IPS DF 6.9 (cell line): Measurements from ENCODE around the gene TGFBR1.

Source experiments
- DNase-seq: peaks from one replicate; pipeline ENCODE4 v3.0.0-alpha.2; 2013; ENCODE audit warnings: low read depth, low spot score
- H3K27ac ChIP-seq: one replicate; pipeline ENCODE4 v1.5.1; 2013; ENCODE audit warnings: low read length, control low read depth
- H3K27me3 ChIP-seq: 2 replicates; pipeline ENCODE4 v1.6.1; 2013; ENCODE audit warnings: mild to moderate bottlenecking, low read length; ENCODE audit not compliant: control insufficient read depth, insufficient read depth
- H3K36me3 ChIP-seq: 2 replicates; pipeline ENCODE4 v1.6.1; 2013; ENCODE audit warnings: low read length; ENCODE audit not compliant: control insufficient read depth, insufficient read depth
- H3K4me1 ChIP-seq: 2 replicates; pipeline ENCODE4 v1.6.1; 2013; ENCODE audit warnings: low read length; ENCODE audit not compliant: control insufficient read depth, insufficient read depth
- H3K4me3 ChIP-seq: 2 replicates; pipeline ENCODE4 v1.5.1; 2013; ENCODE audit warnings: mild to moderate bottlenecking, low read length
- H3K9me3 ChIP-seq: 2 replicates; pipeline ENCODE4 v1.6.1; 2013; ENCODE audit warnings: low read length, inconsistent platforms; ENCODE audit not compliant: control insufficient read depth, insufficient read depth
- WGBS: extraction: QIAGEN DNeasy Blood & Tissue Kit; methylation state at CpG from one replicate; pipeline ENCODE4 v1.1.7; 2013; ENCODE audit warnings: mixed read lengths, missing lambda C conversion rate; ENCODE audit not compliant: insufficient read length, insufficient coverage; 5-methylcytosine and 5-hydroxymethylcytosine counted together

The TGFBR1 gene

DNA sequence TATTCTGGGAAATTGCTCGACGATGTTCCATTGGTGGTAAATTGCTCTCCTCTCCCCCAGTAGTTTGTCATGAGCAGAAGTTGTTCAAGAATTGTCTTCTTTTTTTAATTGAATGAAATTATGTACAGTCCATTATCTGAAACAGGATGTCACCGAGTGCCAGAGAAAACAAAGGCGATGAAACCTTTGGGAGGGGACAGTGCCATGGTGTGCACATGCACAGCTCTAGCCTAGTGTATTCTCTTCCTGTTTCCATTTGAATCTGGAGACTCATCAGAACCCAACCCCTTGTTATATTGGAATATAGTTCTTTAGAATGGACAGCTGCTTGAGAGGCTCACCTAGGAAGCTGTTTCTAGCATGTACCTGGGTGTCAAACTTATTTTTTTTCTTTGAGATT is 41.7 kb downstream of the TGFBR1 start:
- Histone ChIP-seq H3K4me3 (no peak overlapping the region), H3K9me3 (no peaks in the 10 kb centered on the region), H3K4me1 (no peaks in the 10 kb centered on the region), H3K27me3 (no peaks in the 10 kb centered on the region), H3K27ac (no peak overlapping the region), H3K36me3 (peaks cover 4% of the 10 kb centered on the region; the same call in 1 of the 2 replicates)
- WGBS = no CpG with 5 or more reads among the region's 4 CpGs
- DNase-seq = no peak

DNA sequence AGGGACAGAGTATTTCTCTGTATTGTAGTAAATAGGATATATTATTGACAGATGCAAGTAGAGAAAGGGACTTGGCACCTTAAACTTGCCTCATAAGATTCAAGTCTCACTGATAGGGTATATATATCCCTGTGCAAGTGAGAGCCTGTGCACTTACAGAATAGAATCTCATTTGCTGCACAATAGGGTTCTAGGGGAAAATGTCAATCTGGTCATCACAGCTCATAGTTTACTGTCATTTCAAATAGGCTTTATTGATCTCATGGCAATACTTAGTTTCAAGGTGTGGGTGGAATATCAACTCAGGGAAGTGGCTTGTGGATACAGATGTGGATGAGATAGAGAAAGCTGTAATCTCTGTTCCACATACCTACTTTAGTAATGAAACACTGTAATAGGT is 42.3 kb downstream of the TGFBR1 start:
- no peak for DNase-seq
- Histone ChIP-seq H3K4me3 (no peak overlapping the region), H3K36me3 (peaks cover 4% of the 10 kb centered on the region; the same call in 1 of the 2 replicates), H3K9me3 (no peaks in the 10 kb centered on the region), H3K4me1 (no peaks in the 10 kb centered on the region), H3K27ac (no peak overlapping the region), H3K27me3 (no peaks in the 10 kb centered on the region)

DNA sequence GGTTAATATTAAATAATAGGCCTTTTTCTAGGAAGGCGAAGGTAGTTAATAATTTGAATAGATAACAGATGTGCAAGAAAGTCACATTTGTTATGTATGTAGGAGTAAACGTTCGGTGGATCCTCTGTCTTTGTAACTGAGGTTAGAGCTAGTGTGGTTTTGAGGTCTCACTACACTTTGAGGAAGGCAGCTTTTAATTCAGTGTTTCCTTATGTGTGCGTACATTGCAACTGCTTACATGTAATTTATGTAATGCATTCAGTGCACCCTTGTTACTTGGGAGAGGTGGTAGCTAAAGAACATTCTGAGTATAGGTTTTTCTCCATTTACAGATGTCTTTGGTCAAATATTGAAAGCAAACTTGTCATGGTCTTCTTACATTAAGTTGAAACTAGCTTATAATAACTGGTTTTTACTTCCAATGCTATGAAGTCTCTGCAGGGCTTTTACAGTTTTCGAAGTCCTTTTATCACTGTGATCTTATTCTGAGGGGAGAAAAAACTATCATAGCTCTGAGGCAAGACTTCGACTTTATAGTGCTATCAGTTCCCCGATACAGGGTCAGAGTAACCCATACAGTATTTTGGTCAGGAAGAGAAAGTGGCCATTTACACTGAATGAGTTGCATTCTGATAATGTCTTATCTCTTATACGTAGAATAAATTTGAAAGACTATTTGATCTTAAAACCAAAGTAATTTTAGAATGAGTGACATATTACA is 45.7 kb downstream of the TGFBR1 start:
- H3K36me3 ChIP-seq = peaks cover 4% of the 10 kb centered on the region; the same call in 1 of the 2 replicates
- H3K4me3 ChIP-seq = no peak overlapping the region
- DNase-seq = no peak
- H3K4me1 ChIP-seq = no peaks in the 10 kb centered on the region
- H3K9me3 ChIP-seq = no peaks in the 10 kb centered on the region
- 100% methylated on average over 3 of the region's 8 CpGs for WGBS
- no peak overlapping the region for H3K27ac ChIP-seq
- H3K27me3 ChIP-seq = no peaks in the 10 kb centered on the region

DNA sequence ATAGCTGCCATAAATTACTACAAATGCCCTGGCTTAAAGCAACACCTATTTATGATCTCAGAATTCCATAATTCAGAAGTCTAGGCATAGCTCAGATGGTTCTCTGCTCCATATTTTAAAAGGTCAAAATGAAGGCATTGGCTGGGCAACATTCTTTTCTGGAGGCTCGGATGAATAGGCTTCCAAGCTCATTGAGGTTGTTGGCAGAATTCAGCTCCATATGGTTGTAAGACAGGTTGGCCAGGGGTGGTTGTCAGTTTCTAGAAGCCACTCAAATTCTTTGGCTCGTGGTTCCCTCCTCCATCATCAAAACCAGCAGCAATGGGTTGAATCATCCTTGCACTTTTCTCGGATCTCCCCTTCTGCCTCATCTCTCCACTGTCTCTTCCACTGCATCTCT is 49.4 kb downstream of the TGFBR1 start:
- DNase-seq = no peak
- WGBS = no CpG with 5 or more reads among the region's 3 CpGs
- H3K4me1 ChIP-seq = peaks cover 1% of the 10 kb centered on the region; the same call in 1 of the 2 replicates
- H3K4me3 ChIP-seq = no peak overlapping the region
- no peak overlapping the region for H3K27ac ChIP-seq
- no peaks in the 10 kb centered on the region for H3K9me3 ChIP-seq
- no peaks in the 10 kb centered on the region for H3K36me3 ChIP-seq
- H3K27me3 ChIP-seq = no peaks in the 10 kb centered on the region

DNA sequence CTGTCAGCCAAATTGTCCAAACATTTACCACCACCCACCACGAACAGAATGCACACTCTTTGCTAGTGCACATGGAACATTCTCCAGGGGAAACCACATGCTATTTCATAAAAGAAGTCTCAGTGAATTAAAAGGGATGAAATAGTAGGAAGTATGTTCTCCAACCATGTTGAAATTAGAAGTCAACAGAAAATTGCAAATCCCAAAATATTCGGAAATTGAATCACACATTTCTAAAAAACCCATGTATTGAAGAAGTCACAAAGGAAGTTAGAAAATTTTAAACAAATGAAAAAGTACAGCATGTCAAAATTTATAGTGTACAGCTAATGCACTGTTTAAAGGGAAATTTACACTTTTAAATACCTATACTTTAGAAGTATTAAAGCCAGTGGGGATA is 50.8 kb downstream of the TGFBR1 start:
- DNase-seq = no peak
- no CpG with 5 or more reads among the region's 2 CpGs for WGBS
- Histone ChIP-seq H3K4me3 (no peak overlapping the region), H3K36me3 (no peaks in the 10 kb centered on the region), H3K27me3 (no peaks in the 10 kb centered on the region), H3K9me3 (no peaks in the 10 kb centered on the region), H3K4me1 (peaks cover 5% of the 10 kb centered on the region), H3K27ac (no peak overlapping the region)

DNA sequence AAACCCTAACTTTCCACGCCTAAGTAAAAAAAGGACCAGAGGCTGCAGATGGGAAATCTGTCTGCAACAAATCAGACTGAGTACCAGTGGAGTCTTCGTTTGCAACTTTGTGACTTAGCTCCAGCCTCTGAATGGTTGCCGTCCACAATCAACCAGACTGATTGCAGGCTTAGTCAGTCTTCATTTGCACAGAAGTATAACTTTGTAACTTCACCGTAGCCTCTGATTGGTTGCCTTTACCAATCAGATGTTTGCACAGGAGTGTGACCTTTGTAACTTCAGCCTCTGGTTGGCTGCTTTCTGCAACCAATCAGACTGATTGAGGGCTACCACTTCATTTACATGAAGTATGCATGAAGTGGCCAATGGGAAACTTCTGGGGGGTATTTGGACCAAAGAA is 53.7 kb downstream of the TGFBR1 start:
- no peak for DNase-seq
- Histone ChIP-seq H3K4me3 (no peak overlapping the region), H3K36me3 (no peaks in the 10 kb centered on the region), H3K27ac (no peak overlapping the region), H3K9me3 (no peaks in the 10 kb centered on the region), H3K27me3 (no peaks in the 10 kb centered on the region), H3K4me1 (peaks cover 5% of the 10 kb centered on the region)
- WGBS = no CpG with 5 or more reads among the region's 4 CpGs

DNA sequence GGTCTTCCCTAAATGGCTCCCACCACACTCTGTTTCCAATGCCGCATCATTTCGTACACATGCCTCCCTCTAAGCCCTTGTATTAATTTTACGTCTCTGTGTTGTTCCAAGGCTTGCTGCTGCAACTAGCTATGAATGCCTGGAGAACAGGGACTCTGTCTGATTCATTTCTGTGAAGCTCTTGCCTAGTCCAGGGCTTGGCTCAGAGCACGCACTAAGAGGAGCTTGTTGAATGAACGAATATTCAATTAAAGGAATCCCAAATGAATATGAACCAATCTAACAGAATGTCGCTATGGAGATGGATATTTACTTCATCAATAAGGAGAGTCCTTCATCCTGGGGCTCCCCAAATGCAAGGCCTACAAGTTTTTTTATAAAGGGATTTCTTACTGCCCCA is 55.3 kb downstream of the TGFBR1 start:
- Histone ChIP-seq H3K9me3 (no peaks in the 10 kb centered on the region), H3K4me1 (peaks cover 5% of the 10 kb centered on the region), H3K27me3 (no peaks in the 10 kb centered on the region), H3K27ac (no peak overlapping the region), H3K4me3 (no peak overlapping the region), H3K36me3 (no peaks in the 10 kb centered on the region)
- DNase-seq = no peak
- WGBS = no CpG with 5 or more reads among the region's 6 CpGs

DNA sequence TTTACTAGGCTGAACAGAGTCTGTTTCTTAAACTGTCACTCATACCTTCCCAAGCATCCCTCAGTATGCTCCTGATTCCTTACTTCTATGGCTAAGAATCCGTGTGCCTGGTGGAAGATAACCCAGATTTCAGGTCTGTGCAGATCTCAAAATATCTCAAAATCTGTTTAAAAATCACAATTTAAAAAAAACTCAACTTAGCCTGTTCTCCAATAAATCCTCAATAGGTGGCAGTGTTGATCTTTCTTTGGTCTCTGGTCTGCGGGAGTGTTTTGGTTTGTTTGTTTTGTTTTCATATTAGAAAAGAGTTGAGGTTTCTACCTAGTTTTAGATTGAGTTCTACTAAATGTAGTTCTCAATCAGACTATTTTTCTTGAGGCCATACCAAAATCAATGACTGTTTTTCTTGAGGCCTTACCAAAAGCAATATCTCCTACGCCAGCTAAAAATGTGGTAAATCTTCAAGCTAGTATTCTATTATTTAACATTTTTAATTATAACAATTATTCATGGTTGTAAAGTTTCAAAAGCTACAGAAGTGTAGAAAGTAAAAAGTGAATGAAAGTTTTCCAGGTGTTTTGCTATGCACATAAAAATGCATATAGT is 57.9 kb downstream of the TGFBR1 start:
- no peak overlapping the region for H3K4me3 ChIP-seq
- H3K4me1 ChIP-seq = peaks cover 5% of the 10 kb centered on the region
- no peak for DNase-seq
- H3K27me3 ChIP-seq = no peaks in the 10 kb centered on the region
- no CpG with 5 or more reads among the region's 3 CpGs for WGBS
- H3K27ac ChIP-seq = no peak overlapping the region
- H3K9me3 ChIP-seq = no peaks in the 10 kb centered on the region
- no peaks in the 10 kb centered on the region for H3K36me3 ChIP-seq

DNA sequence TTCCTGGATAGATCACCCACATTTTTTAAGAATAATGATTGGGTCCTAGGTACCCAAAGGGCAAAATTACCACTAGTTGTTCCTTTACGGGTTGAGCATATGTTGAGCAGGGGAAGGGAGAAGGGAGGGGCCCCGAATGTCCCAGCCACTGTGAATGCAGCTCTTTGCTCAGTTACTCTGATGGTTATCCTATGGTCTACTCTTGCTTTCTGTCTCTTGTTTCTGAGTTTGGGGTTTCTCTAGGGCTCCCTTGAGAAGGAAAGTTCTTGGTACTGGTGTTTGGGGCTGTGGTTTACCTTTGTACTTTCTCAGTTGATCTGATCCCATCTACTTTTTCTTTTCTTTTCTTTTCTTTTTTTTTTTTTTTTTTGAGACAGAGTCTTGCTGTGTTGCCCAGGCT is 61.2 kb downstream of the TGFBR1 start:
- no CpG with 5 or more reads among the region's 2 CpGs for WGBS
- H3K9me3 ChIP-seq = no peaks in the 10 kb centered on the region
- no peak overlapping the region for H3K4me3 ChIP-seq
- H3K4me1 ChIP-seq = no peaks in the 10 kb centered on the region; the same call in 1 of the 2 replicates
- H3K36me3 ChIP-seq = no peaks in the 10 kb centered on the region
- no peaks in the 10 kb centered on the region for H3K27me3 ChIP-seq
- DNase-seq = no peak
- no peak overlapping the region for H3K27ac ChIP-seq

DNA sequence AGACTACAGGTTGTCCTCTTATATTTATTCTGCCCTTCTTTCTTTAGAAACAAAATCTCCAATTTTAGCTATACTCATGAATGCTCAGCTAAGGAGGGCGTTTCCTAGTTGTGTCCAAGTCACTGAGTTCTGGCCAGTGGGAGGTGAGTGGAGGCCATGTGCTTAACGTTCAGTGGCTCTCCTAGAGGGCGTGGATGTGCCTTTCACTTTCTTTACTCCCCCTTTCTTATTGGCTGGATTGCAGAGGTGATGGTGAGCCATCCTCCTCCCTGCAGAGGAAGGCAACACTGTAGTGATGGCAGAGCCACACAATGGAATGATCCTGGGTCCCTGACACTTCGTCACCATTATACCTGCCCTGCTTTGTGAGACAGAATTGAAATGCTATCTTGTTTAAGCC is 62.2 kb downstream of the TGFBR1 start:
- Histone ChIP-seq H3K4me1 (no peaks in the 10 kb centered on the region; the same call in 1 of the 2 replicates), H3K4me3 (no peak overlapping the region), H3K27ac (no peak overlapping the region), H3K9me3 (no peaks in the 10 kb centered on the region), H3K36me3 (no peaks in the 10 kb centered on the region), H3K27me3 (no peaks in the 10 kb centered on the region)
- DNase-seq = no peak
- no CpG with 5 or more reads among the region's 4 CpGs for WGBS

DNA sequence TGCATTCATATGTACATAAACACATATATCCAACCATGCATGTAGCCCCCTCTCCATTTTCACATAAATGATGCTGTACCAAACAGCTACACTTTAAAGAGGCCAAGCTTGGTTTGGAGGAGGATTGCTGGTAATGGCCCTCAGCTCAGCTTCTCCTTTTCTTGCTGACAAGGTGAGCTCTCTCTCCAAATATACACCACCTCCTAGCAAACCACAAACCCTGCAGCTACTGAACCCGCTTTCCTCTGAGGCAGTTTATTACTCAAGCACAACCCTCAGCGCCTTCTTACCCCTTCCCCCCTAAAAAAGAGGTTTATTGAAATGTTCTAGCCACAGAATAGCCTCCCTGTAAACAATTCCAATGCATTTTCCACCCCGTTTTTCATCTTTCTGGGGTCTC is 62.8 kb downstream of the TGFBR1 start:
- Histone ChIP-seq H3K4me3 (no peak overlapping the region), H3K27me3 (no peaks in the 10 kb centered on the region), H3K27ac (no peak overlapping the region), H3K9me3 (no peaks in the 10 kb centered on the region), H3K4me1 (no peaks in the 10 kb centered on the region; the same call in 1 of the 2 replicates), H3K36me3 (no peaks in the 10 kb centered on the region)
- no CpG with 5 or more reads among the region's 3 CpGs for WGBS
- DNase-seq = no peak
